T-cell (primary cell): ENCODE data around the gene SERP1. TPM values are rescaled to one million over a fixed set of nuclear protein-coding genes. Genes with fewer than 3 reads are reported as not detected.

Experiments used
- ATAC-seq, 4 experiments: fragments of 200-7000 bp in 3 of 4; fragments of 150-1000 bp in 1 of 4; cut with Tn5 transposase; replicated peaks in 1 of 4; 1 replicate in 3 of 4; 2 replicates in 1 of 4; pipeline ENCODE4 v1.10.0; 2021; ENCODE audit warnings: moderate library complexity in 3 of 4, mild to moderate bottlenecking in 2 of 4, moderate number of reproducible peaks in 1 of 4
- CTCF ChIA-PET, 2 donors: fragments of 300-600 bp; sonication (Branson Sonifier 250); formaldehyde crosslinking; loops; one replicate each; lab custom pipeline; 2022; ENCODE audit warnings: antibody characterized with exemption in 2 of 2; lab: Charles Lee
- POLR2A ChIA-PET, 2 donors: fragments of 300-600 bp; sonication (Branson Sonifier 250); formaldehyde crosslinking; loops; one replicate each; lab custom pipeline; 2022; ENCODE audit warnings: antibody characterized with exemption in 2 of 2; lab: Charles Lee
- DNase-seq, 35 experiments: peaks; one replicate each; pipeline versions ENCODE4 v3.0.0 to v3.0.0-alpha.2; 2013 to 2023
- H3K27ac ChIP-seq: one replicate; pipeline ENCODE4 v1.5.1; 2013; ENCODE audit warnings: low read length
- H3K27me3 ChIP-seq, 2 experiments: replicated peaks in 1 of 2; 1 replicate in 1 of 2; 2 replicates in 1 of 2; pipeline versions ENCODE4 v1.6.1 to v1.7.0; 2013; ENCODE audit warnings: low read length in 1 of 2, mixed read lengths in 1 of 2; ENCODE audit not compliant: control insufficient read depth in 2 of 2, insufficient read depth in 2 of 2; ENCODE audit errors: extremely low read depth in 1 of 2
- H3K36me3 ChIP-seq, 2 donors: 1 replicate in 1 of 2; 2 replicates in 1 of 2; pipeline versions ENCODE4 v1.6.1 to v1.7.0; 2013; ENCODE audit warnings: low read length in 1 of 2; ENCODE audit not compliant: control insufficient read depth in 2 of 2, insufficient read depth in 1 of 2; ENCODE audit errors: extremely low read depth in 1 of 2
- H3K4me1 ChIP-seq, 2 experiments: 1 replicate in 1 of 2; 2 replicates in 1 of 2; pipeline versions ENCODE4 v1.6.1 to v1.7.0; 2013; ENCODE audit warnings: low read length in 2 of 2, mixed read lengths in 1 of 2; ENCODE audit not compliant: insufficient read depth in 2 of 2, control insufficient read depth in 1 of 2; ENCODE audit errors: extremely low read depth in 1 of 2
- H3K4me3 ChIP-seq, 2 donors: 1 replicate in 1 of 2; 2 replicates in 1 of 2; pipeline versions ENCODE4 v1.5.1 to v1.7.0; 2013; ENCODE audit warnings: mild to moderate bottlenecking in 2 of 2, low read length in 1 of 2, moderate library complexity in 1 of 2; ENCODE audit not compliant: control insufficient read depth in 1 of 2; ENCODE audit errors: extremely low read depth in 1 of 2
- H3K9me3 ChIP-seq: 2 replicates; pipeline ENCODE4 v1.7.0; 2013
- H3K27ac Mint-ChIP-seq, 2 donors: one replicate each; pipeline ENCODE4 v1.8.0; 2020 to 2021; ENCODE audit warnings: mild to moderate bottlenecking in 2 of 2, mixed read lengths in 2 of 2
- H3K27me3 Mint-ChIP-seq, 2 donors: one replicate each; pipeline ENCODE4 v1.8.0; 2021 to 2022; ENCODE audit warnings: mixed read lengths in 2 of 2
- H3K36me3 Mint-ChIP-seq: one replicate; pipeline ENCODE4 v1.8.0; 2021; ENCODE audit warnings: mixed read lengths
- H3K4me1 Mint-ChIP-seq, 3 donors: one replicate each; pipeline ENCODE4 v1.8.0; 2020 to 2022; ENCODE audit warnings: mixed read lengths in 3 of 3, mild to moderate bottlenecking in 1 of 3
- H3K4me3 Mint-ChIP-seq, 3 donors: one replicate each; pipeline ENCODE4 v1.8.0; 2020 to 2022; ENCODE audit warnings: mild to moderate bottlenecking in 3 of 3, mixed read lengths in 3 of 3, moderate library complexity in 3 of 3
- H3K9me3 Mint-ChIP-seq, 3 donors: one replicate each; pipeline ENCODE4 v1.8.0; 2020 to 2022; ENCODE audit warnings: mixed read lengths in 3 of 3
- WGBS: methylation state at CpG from one replicate; pipeline ENCODE4 v1.1.5; 2013; ENCODE audit warnings: missing lambda C conversion rate; ENCODE audit not compliant: insufficient coverage; 5-methylcytosine and 5-hydroxymethylcytosine counted together
- total RNA-seq, 35 experiments: library from RNA in 6 of 35; stranded (reverse) in 6 of 35; fragments of 120-200 nt in 1 of 35; gene quantifications; one replicate each; pipeline versions ENCODE4 v1.2.1 to v1.2.4 and lab custom pipeline; 2013 to 2026

Gene SERP1
- total RNA-seq, 5 donors from 2014 or later (not counting 1 experiment from before 2014, with no cell fraction given): 109 to 134 (median 123) TPM

- CTCF ChIA-PET: interaction anchor here in 1 of 2 donors (0.6 to 1.0 kb wide), 2 partner anchors 32 to 220 kb away, joined by 3 to 4 read pairs; no protein-coding TSS in a partner anchor
- no peaks in the 10 kb centered on the region for H3K27me3 Mint-ChIP-seq
- H3K27me3 ChIP-seq: no peaks in the 10 kb centered on the region
- ATAC-seq: no peak
- no peak overlapping the region for H3K27ac ChIP-seq
- POLR2A ChIA-PET: interaction anchor here (0.5 to 4.8 kb wide), 6 partner anchors 59 to 649 kb away, joined by 4 to 27 read pairs (median 10); partner anchors contain the start of genes ERICH6 (in 1 of the 2), SELENOT (in 1 of the 2), SIAH2 (in 1 of the 2) and TSC22D2 (in 1 of the 2)
- peaks cover 7 to 32% of the 10 kb centered on the region in 2 experiments for H3K4me1 ChIP-seq
- no peaks in the 10 kb centered on the region for H3K9me3 ChIP-seq
- H3K9me3 Mint-ChIP-seq: no peaks in the 10 kb centered on the region
- H3K4me3 Mint-ChIP-seq: peak overlapping the region; percentile 94 to 95 (median 94)
- H3K36me3 Mint-ChIP-seq: peaks cover 17% of the 10 kb centered on the region
- no peak overlapping the region for H3K4me3 ChIP-seq
- DNase-seq: no peak
- H3K4me1 Mint-ChIP-seq: peaks cover 66 to 71% (median 69%) of the 10 kb centered on the region in 3 donors
- H3K36me3 ChIP-seq: peaks cover 0 to 15% of the 10 kb centered on the region in 2 donors
- H3K27ac Mint-ChIP-seq: peak overlapping the region; percentile 11 to 34
Observed at GRCh38 chr3:150544041-150544440, 2.3 kb downstream of the SERP1 start.

- Mint-ChIP-seq H3K4me3 (no peak overlapping the region), H3K9me3 (no peaks in the 10 kb centered on the region), H3K36me3 (peaks cover 17% of the 10 kb centered on the region), H3K4me1 (peaks cover 64 to 68% (median 66%) of the 10 kb centered on the region in 3 donors), H3K27me3 (no peaks in the 10 kb centered on the region), H3K27ac (peak overlapping the region in 1 of 2 donors; percentile 39)
- no peak overlapping the region for H3K4me3 ChIP-seq
- no peak for ATAC-seq
- peak overlapping the region; percentile 10 for H3K27ac ChIP-seq
- CTCF ChIA-PET: interaction anchor here in 1 of 2 donors (0.6 to 1.0 kb wide), 2 partner anchors 179 to 220 kb away, joined by 3 to 4 read pairs; partner anchors contain the start of gene SIAH2
- peaks cover 0 to 15% of the 10 kb centered on the region in 2 donors for H3K36me3 ChIP-seq
- POLR2A ChIA-PET: interaction anchor here (0.5 to 4.8 kb wide), 6 partner anchors 59 to 650 kb away, joined by 3 to 27 read pairs (median 5); partner anchors contain the start of genes ERICH6 (in 1 of the 2), SELENOT (in 1 of the 2) and TSC22D2 (in 1 of the 2)
- H3K27me3 ChIP-seq: no peaks in the 10 kb centered on the region
- peaks cover 7 to 32% of the 10 kb centered on the region in 2 experiments for H3K4me1 ChIP-seq
- no peaks in the 10 kb centered on the region for H3K9me3 ChIP-seq
- no peak for DNase-seq
- no CpG with 5 or more reads among the region's 2 CpGs for WGBS
Observed at GRCh38 chr3:150543531-150543930, 2.8 kb downstream of the SERP1 start.

- Mint-ChIP-seq H3K27me3 (no peaks in the 10 kb centered on the region), H3K9me3 (no peaks in the 10 kb centered on the region), H3K4me3 (no peak overlapping the region), H3K36me3 (peaks cover 17% of the 10 kb centered on the region), H3K4me1 (peaks cover 60 to 64% (median 62%) of the 10 kb centered on the region in 3 donors), H3K27ac (peak overlapping the region; percentile 43 to 64)
- Histone ChIP-seq H3K27ac (peak overlapping the region; percentile 10), H3K4me1 (peaks cover 7 to 32% of the 10 kb centered on the region in 2 experiments), H3K36me3 (peaks cover 3 to 15% of the 10 kb centered on the region in 2 donors), H3K9me3 (no peaks in the 10 kb centered on the region), H3K27me3 (no peaks in the 10 kb centered on the region), H3K4me3 (no peak overlapping the region)
- 100% methylated on average over 1 of the region's 3 CpGs for WGBS
- POLR2A ChIA-PET: interaction anchor here in 1 of 2 donors (0.6 to 0.8 kb wide), 2 partner anchors 131 to 175 kb away, joined by 3 to 4 read pairs; no protein-coding TSS in a partner anchor
- DNase-seq (no peak), ATAC-seq (no peak)
- CTCF ChIA-PET: interaction anchor here (0.6 to 1.2 kb wide), 3 partner anchors 134 to 220 kb away, joined by 3 to 4 read pairs (median 3); partner anchors contain the start of gene SIAH2 (in 1 of the 2)
Observed at GRCh38 chr3:150543128-150543527, 3.2 kb downstream of the SERP1 start.

GRCh38 chr3:150540991-150541390, 5.3 kb downstream of the SERP1 start:
- WGBS: no CpG with 5 or more reads among the region's 3 CpGs
- Mint-ChIP-seq H3K36me3 (peaks cover 17% of the 10 kb centered on the region), H3K4me1 (peaks cover 44 to 50% (median 45%) of the 10 kb centered on the region in 3 donors), H3K4me3 (no peak overlapping the region), H3K27ac (peak overlapping the region; percentile 44 to 54), H3K9me3 (no peaks in the 10 kb centered on the region), H3K27me3 (no peaks in the 10 kb centered on the region)
- H3K36me3 ChIP-seq: peaks cover 4 to 15% of the 10 kb centered on the region in 2 donors
- H3K4me1 ChIP-seq: peaks cover 0 to 20% of the 10 kb centered on the region in 2 experiments
- no peak overlapping the region for H3K4me3 ChIP-seq
- no peak for ATAC-seq
- ChIA-PET POLR2A (interaction anchor here in 1 of 2 donors (0.9 kb wide), 2 partner anchors 163 to 222 kb away, joined by 3 to 5 read pairs; partner anchors contain the start of genes ERICH6 and SIAH2), CTCF (interaction anchor here (0.5 to 0.9 kb wide), 3 partner anchors 20 to 229 kb away, joined by 3 to 6 read pairs (median 3); no protein-coding TSS in a partner anchor)
- no peaks in the 10 kb centered on the region for H3K27me3 ChIP-seq
- no peak for DNase-seq
- no peaks in the 10 kb centered on the region for H3K9me3 ChIP-seq
- H3K27ac ChIP-seq: no peak overlapping the region

GRCh38 chr3:150540297-150540696, 6.0 kb downstream of the SERP1 start:
- ChIA-PET POLR2A (no interaction called here), CTCF (no interaction called here)
- Mint-ChIP-seq H3K36me3 (peaks cover 17% of the 10 kb centered on the region), H3K9me3 (no peaks in the 10 kb centered on the region), H3K27ac (peak overlapping the region in 1 of 2 donors; percentile 39), H3K4me3 (no peak overlapping the region), H3K4me1 (peaks cover 42 to 46% (median 42%) of the 10 kb centered on the region in 3 donors), H3K27me3 (no peaks in the 10 kb centered on the region)
- Histone ChIP-seq H3K36me3 (peaks cover 4 to 15% of the 10 kb centered on the region in 2 donors), H3K27ac (no peak overlapping the region), H3K27me3 (no peaks in the 10 kb centered on the region), H3K4me1 (peaks cover 0 to 19% of the 10 kb centered on the region in 2 experiments), H3K4me3 (no peak overlapping the region), H3K9me3 (no peaks in the 10 kb centered on the region)
- no CpG with 5 or more reads among the region's 2 CpGs for WGBS
- DNase-seq (no peak), ATAC-seq (no peak)

GRCh38 chr3:150538324-150539208, 7.7 kb downstream of the SERP1 start:
- Mint-ChIP-seq H3K36me3 (peaks cover 14% of the 10 kb centered on the region), H3K27me3 (no peaks in the 10 kb centered on the region), H3K9me3 (no peaks in the 10 kb centered on the region), H3K4me1 (peaks cover 27 to 31% (median 28%) of the 10 kb centered on the region in 3 donors), H3K27ac (no peak overlapping the region), H3K4me3 (no peak overlapping the region)
- no peak for ATAC-seq
- no peak for DNase-seq
- H3K4me3 ChIP-seq: no peak overlapping the region
- no peaks in the 10 kb centered on the region for H3K27me3 ChIP-seq
- H3K9me3 ChIP-seq: no peaks in the 10 kb centered on the region
- CTCF ChIA-PET: interaction anchor here (0.8 to 1.1 kb wide), 2 partner anchors 12 to 244 kb away, joined by 3 read pairs; no protein-coding TSS in a partner anchor
- peaks cover 0 to 10% of the 10 kb centered on the region in 2 experiments for H3K4me1 ChIP-seq
- H3K27ac ChIP-seq: no peak overlapping the region
- WGBS: 95% methylated on average over 7 of the region's 10 CpGs
- H3K36me3 ChIP-seq: peaks cover 4 to 9% of the 10 kb centered on the region in 2 donors
- POLR2A ChIA-PET: no interaction called here
